Measurements from ENCODE around the gene UBE2O.

UBE2O gene

GRCh38 chr17:76492989-76493501 is 40.1 kb upstream of the UBE2O start:
- TF ChIP-seq CTCF (IDR thresholded peaks at IDR 0.05; ENCODE audit: low read depth, low read length): no peak
- no peak overlapping the region for H3K4me3 ChIP-seq (ENCODE audit: low read depth, low read length)

GRCh38 chr17:76492123-76492988 is 39.4 kb upstream of the UBE2O start:
- no peak overlapping the region for H3K4me3 ChIP-seq (ENCODE audit: low read depth, low read length)
- no peak for TF ChIP-seq CTCF (IDR thresholded peaks at IDR 0.05; ENCODE audit: low read depth, low read length)

GRCh38 chr17:76491271-76492122 is 38.5 kb upstream of the UBE2O start:
- TF ChIP-seq CTCF (IDR thresholded peaks at IDR 0.05; ENCODE audit: low read depth, low read length): no peak
- H3K4me3 ChIP-seq (ENCODE audit: low read depth, low read length): no peak overlapping the region

- no peak for TF ChIP-seq CTCF (IDR thresholded peaks at IDR 0.05; ENCODE audit: low read depth, low read length)
- H3K4me3 ChIP-seq (ENCODE audit: low read depth, low read length): no peak overlapping the region
Observed at GRCh38 chr17:76490112-76490710, 37.3 kb upstream of the UBE2O start.

- TF ChIP-seq CTCF (IDR thresholded peaks at IDR 0.05; ENCODE audit: low read depth, low read length): no peak
- H3K4me3 ChIP-seq (ENCODE audit: low read depth, low read length): no peak overlapping the region
Observed at GRCh38 chr17:76487451-76488192, 34.7 kb upstream of the UBE2O start.

GRCh38 chr17:76485569-76485968 is 32.6 kb upstream of the UBE2O start:
- H3K4me3 ChIP-seq (ENCODE audit: low read depth, low read length): no peak overlapping the region
- no peak for TF ChIP-seq CTCF (IDR thresholded peaks at IDR 0.05; ENCODE audit: low read depth, low read length)

Data from WI38 (cell line).